Astrocyte (in vitro differentiated cells and primary cell): Measurements from ENCODE around the gene NR1D1. TPM values are rescaled to one million over a fixed set of nuclear protein-coding genes. Genes with fewer than 3 reads are reported as not detected.

Source experiments
- DNase-seq: peaks from one replicate; pipeline ENCODE4 v3.0.0-alpha.2; 2010; ENCODE audit warnings: low read depth
- FAIRE-seq: peaks from 2 replicates; lab custom pipeline; 2011; peaks lifted over from hg19 to GRCh38; lab: Jason Lieb, UNC
- H2AFZ ChIP-seq: 2 replicates; pipeline ENCODE4 v1.6.0; 2012; ENCODE audit warnings: low read depth, low read length, inconsistent platforms
- H3K27ac ChIP-seq: 2 replicates; pipeline ENCODE4 v1.5.1; 2011; ENCODE audit warnings: low read depth, low read length, inconsistent platforms
- H3K27me3 ChIP-seq: 2 replicates; pipeline ENCODE4 v1.6.0; 2011; ENCODE audit warnings: low read length, inconsistent platforms; ENCODE audit not compliant: insufficient read depth
- H3K36me3 ChIP-seq: 2 replicates; pipeline ENCODE4 v1.5.1; 2011; ENCODE audit warnings: low read length, inconsistent platforms; ENCODE audit not compliant: insufficient read depth
- H3K4me1 ChIP-seq: 2 replicates; pipeline ENCODE4 v1.5.1; 2011; ENCODE audit warnings: low read length, inconsistent platforms; ENCODE audit not compliant: insufficient read depth
- H3K4me2 ChIP-seq: 2 replicates; pipeline ENCODE4 v1.6.0; 2012; ENCODE audit warnings: low read length, inconsistent platforms
- H3K4me3 ChIP-seq: 2 replicates; pipeline ENCODE4 v1.5.1; 2011; ENCODE audit warnings: low read depth, mild to moderate bottlenecking, low read length, inconsistent platforms; ENCODE audit not compliant: insufficient read depth
- H3K79me2 ChIP-seq: 2 replicates; pipeline ENCODE4 v1.6.0; 2012; ENCODE audit warnings: mild to moderate bottlenecking, low read length, inconsistent platforms; ENCODE audit not compliant: insufficient read depth
- H3K9ac ChIP-seq: 2 replicates; pipeline ENCODE4 v1.6.0; 2012; ENCODE audit warnings: mild to moderate bottlenecking, low read length, inconsistent platforms
- H3K9me3 ChIP-seq: 2 replicates; pipeline ENCODE4 v1.5.1; 2012; ENCODE audit warnings: low read depth, mild to moderate bottlenecking, low read length, inconsistent platforms; ENCODE audit not compliant: insufficient read depth
- H4K20me1 ChIP-seq: 2 replicates; pipeline ENCODE4 v1.6.0; 2012; ENCODE audit warnings: low read length, inconsistent platforms; ENCODE audit not compliant: insufficient read depth
- H3K27ac Mint-ChIP-seq: one replicate; pipeline ENCODE4 v1.8.0; 2021; ENCODE audit warnings: mild to moderate bottlenecking, mixed read lengths; ENCODE audit not compliant: unreplicated experiment
- H3K27me3 Mint-ChIP-seq: one replicate; pipeline ENCODE4 v1.8.0; 2021; ENCODE audit warnings: low read depth, mixed read lengths; ENCODE audit not compliant: unreplicated experiment
- H3K36me3 Mint-ChIP-seq: one replicate; pipeline ENCODE4 v1.8.0; 2021; ENCODE audit warnings: low read depth, mixed read lengths; ENCODE audit not compliant: unreplicated experiment
- H3K4me1 Mint-ChIP-seq: one replicate; pipeline ENCODE4 v1.8.0; 2021; ENCODE audit warnings: low read depth, mixed read lengths; ENCODE audit not compliant: unreplicated experiment
- H3K4me3 Mint-ChIP-seq: one replicate; pipeline ENCODE4 v1.8.0; 2021; ENCODE audit warnings: mild to moderate bottlenecking, moderate library complexity, mixed read lengths; ENCODE audit not compliant: unreplicated experiment
- H3K9me3 Mint-ChIP-seq: one replicate; pipeline ENCODE4 v1.8.0; 2021; ENCODE audit warnings: mild to moderate bottlenecking, mixed read lengths; ENCODE audit not compliant: unreplicated experiment
- EZH2 ChIP-seq: IDR thresholded peaks from 2 replicates; pipeline ENCODE4 v1.6.1; 2012; ENCODE audit warnings: mild to moderate bottlenecking, low read length, inconsistent platforms; ENCODE audit not compliant: insufficient read depth
- total RNA-seq: library from RNA; stranded (reverse); gene quantifications from 2 replicates; pipeline ENCODE4 v1.2.1, GENCODE V29; 2021
- TF ChIP-seq, protein P1 (sequence below): IDR thresholded peaks from 2 replicates; pipeline ENCODE4 v1.5.1; 2011; ENCODE audit warnings: low read depth, mild to moderate bottlenecking, inconsistent platforms, low read length, moderate library complexity; ENCODE audit not compliant: insufficient read depth

Gene NR1D1
- total RNA-seq, 1 donor from 2014 or later, result 8.7 TPM

DNA sequence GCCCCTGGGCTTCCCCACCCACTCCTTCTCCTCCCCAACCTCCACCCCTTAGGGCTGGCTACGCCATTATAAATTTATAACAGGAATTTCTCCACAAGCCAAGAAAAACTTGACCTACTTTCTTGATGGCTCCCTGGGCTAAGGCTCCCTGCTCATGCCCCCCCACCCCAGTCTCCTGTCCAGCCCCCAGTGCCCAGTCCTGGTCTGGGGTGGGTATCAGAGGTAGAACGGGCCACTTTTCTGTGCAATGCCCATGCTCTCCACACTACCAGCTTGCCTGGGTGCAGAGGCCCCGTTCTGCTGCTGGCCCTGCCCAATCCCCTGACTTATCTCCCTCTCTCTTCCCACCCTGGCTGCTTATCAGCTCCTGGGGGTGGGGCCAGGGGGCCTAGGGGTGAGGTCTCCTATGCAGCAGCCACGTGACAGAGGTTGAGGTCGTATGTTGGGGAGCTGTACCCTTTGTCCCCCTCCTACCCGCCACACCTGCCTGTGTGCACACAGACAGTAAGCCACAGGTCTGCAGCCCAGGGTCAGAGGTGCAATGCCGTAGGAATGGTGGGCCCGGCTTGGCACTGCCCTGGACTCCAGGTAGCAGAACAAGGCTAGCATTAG is 27.5 kb downstream of the NR1D1 start:
- peak overlapping the region; percentile 38 for H3K4me2 ChIP-seq
- Mint-ChIP-seq H3K27me3 (peaks cover 2% of the 10 kb centered on the region), H3K9me3 (peaks cover 1% of the 10 kb centered on the region), H3K4me3 (no peak overlapping the region), H3K27ac (no peak overlapping the region), H3K36me3 (peaks cover 4% of the 10 kb centered on the region), H3K4me1 (peaks cover 47% of the 10 kb centered on the region)
- TF ChIP-seq, protein P1, sequence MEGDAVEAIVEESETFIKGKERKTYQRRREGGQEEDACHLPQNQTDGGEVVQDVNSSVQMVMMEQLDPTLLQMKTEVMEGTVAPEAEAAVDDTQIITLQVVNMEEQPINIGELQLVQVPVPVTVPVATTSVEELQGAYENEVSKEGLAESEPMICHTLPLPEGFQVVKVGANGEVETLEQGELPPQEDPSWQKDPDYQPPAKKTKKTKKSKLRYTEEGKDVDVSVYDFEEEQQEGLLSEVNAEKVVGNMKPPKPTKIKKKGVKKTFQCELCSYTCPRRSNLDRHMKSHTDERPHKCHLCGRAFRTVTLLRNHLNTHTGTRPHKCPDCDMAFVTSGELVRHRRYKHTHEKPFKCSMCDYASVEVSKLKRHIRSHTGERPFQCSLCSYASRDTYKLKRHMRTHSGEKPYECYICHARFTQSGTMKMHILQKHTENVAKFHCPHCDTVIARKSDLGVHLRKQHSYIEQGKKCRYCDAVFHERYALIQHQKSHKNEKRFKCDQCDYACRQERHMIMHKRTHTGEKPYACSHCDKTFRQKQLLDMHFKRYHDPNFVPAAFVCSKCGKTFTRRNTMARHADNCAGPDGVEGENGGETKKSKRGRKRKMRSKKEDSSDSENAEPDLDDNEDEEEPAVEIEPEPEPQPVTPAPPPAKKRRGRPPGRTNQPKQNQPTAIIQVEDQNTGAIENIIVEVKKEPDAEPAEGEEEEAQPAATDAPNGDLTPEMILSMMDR, result no peak
- no peak for TF ChIP-seq EZH2
- no peak overlapping the region for H3K27ac ChIP-seq
- H3K9ac ChIP-seq, result no peak overlapping the region
- FAIRE-seq, result no peak
- DNase-seq, result no peak
- H3K9me3 ChIP-seq, result no peaks in the 10 kb centered on the region
- no peaks in the 10 kb centered on the region for H3K27me3 ChIP-seq
- no peak overlapping the region for H2AFZ ChIP-seq
- H3K4me1 ChIP-seq, result peaks cover 51% of the 10 kb centered on the region
- peaks cover 21% of the 10 kb centered on the region for H3K79me2 ChIP-seq
- no peaks in the 10 kb centered on the region for H3K36me3 ChIP-seq
- H4K20me1 ChIP-seq, result peaks cover 33% of the 10 kb centered on the region
- H3K4me3 ChIP-seq, result no peak overlapping the region

DNA sequence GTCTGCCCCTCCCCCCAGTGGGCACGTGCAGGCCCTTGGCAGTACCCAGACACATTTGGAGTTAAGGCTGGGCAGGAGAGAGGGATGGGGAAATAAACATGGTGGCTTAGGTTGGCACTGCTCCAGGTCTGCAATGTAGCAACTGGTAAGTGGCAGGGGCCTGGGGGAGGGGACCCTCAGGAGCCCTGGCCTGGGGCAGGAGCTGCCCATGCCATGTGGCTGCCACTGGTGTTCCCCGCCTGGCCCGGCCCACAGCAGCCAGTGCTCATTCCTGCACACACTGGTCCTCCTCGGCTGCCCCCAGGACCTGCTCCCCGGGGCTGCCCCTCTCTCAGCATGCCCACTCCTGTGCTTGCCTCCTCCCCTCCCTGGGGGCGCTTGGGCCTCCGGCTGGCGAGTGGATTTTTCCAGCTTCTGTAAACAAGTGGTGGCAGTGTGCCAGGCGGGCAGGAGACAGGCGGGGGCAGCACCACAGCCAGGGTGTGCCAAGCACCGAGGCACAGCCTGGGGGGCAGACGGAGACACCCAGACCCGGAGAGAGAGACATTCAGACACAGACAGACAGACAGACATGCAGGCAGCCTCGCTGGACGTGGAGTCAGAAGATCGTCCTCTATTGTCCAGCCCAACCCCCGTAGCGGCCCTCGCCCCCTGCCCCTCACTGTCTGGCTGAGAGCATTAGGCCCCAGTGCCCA is 28.2 kb downstream of the NR1D1 start:
- H3K27me3 Mint-ChIP-seq, result peaks cover 2% of the 10 kb centered on the region
- peaks cover 4% of the 10 kb centered on the region for H3K36me3 Mint-ChIP-seq
- Histone ChIP-seq H2AFZ (no peak overlapping the region), H3K27ac (no peak overlapping the region), H3K79me2 (peaks cover 26% of the 10 kb centered on the region), H3K9me3 (no peaks in the 10 kb centered on the region), H3K4me3 (no peak overlapping the region), H3K36me3 (no peaks in the 10 kb centered on the region), H3K27me3 (no peaks in the 10 kb centered on the region), H3K4me1 (peaks cover 51% of the 10 kb centered on the region), H3K4me2 (peak overlapping the region; percentile 38), H4K20me1 (peaks cover 33% of the 10 kb centered on the region), H3K9ac (no peak overlapping the region)
- DNase-seq, result no peak
- no peak for FAIRE-seq
- no peak overlapping the region for H3K4me3 Mint-ChIP-seq
- no peak for TF ChIP-seq EZH2
- TF ChIP-seq, protein P1, result no peak
- H3K27ac Mint-ChIP-seq, result no peak overlapping the region
- peaks cover 48% of the 10 kb centered on the region for H3K4me1 Mint-ChIP-seq
- H3K9me3 Mint-ChIP-seq, result peaks cover 1% of the 10 kb centered on the region
